Activated T-cell treated with anti-CD3 and anti-CD28 coated beads, Interleukin-2, amount 50 U/mL, for 48 hours (primary cell): ENCODE measurements around the gene NEUROD4.
A peak's percentile ranks its signal among the peaks of the same experiment; 100 is the strongest.

ENCODE experiments used
- DNase-seq, 2 experiments: peaks; one replicate each; pipeline ENCODE4 v3.0.0-alpha.2; 2020

The NEUROD4 gene

GRCh38 chr12:54998958-54999510, 20.7 kb upstream of the NEUROD4 start:
- no peak for DNase-seq

GRCh38 chr12:55001198-55001868, 18.4 kb upstream of the NEUROD4 start:
- DNase-seq, result no peak

GRCh38 chr12:55002355-55002754, 17.4 kb upstream of the NEUROD4 start:
- no peak for DNase-seq

GRCh38 chr12:55008944-55009585, 10.7 kb upstream of the NEUROD4 start:
- no peak for DNase-seq

- DNase-seq, result no peak
Measured at GRCh38 chr12:55017416-55017925, 2.3 kb upstream of the NEUROD4 start.

- DNase-seq, result no peak
Measured at GRCh38 chr12:55024575-55024974, 4.8 kb downstream of the NEUROD4 start.

GRCh38 chr12:55025508-55025907, 5.7 kb downstream of the NEUROD4 start:
- no peak for DNase-seq

GRCh38 chr12:55034218-55034617, 14.4 kb downstream of the NEUROD4 start:
- no peak for DNase-seq

- no peak for DNase-seq
Measured at GRCh38 chr12:55036326-55037115, 16.7 kb downstream of the NEUROD4 start.

GRCh38 chr12:55037351-55037987, 17.7 kb downstream of the NEUROD4 start:
- no peak for DNase-seq

- DNase-seq, result no peak
Measured at GRCh38 chr12:55039395-55040354, 19.9 kb downstream of the NEUROD4 start.

- DNase-seq, result no peak
Measured at GRCh38 chr12:55041345-55042055, 21.7 kb downstream of the NEUROD4 start.

GRCh38 chr12:55043542-55043941, 23.8 kb downstream of the NEUROD4 start:
- no peak for DNase-seq

- no peak for DNase-seq
Measured at GRCh38 chr12:55044135-55044534, 24.4 kb downstream of the NEUROD4 start.

GRCh38 chr12:55049676-55050075, 29.9 kb downstream of the NEUROD4 start:
- no peak for DNase-seq

GRCh38 chr12:55051197-55051947, 31.6 kb downstream of the NEUROD4 start:
- DNase-seq, result no peak

- DNase-seq, result no peak
Measured at GRCh38 chr12:55057481-55057880, 37.7 kb downstream of the NEUROD4 start.

- no peak for DNase-seq
Measured at GRCh38 chr12:55058082-55058481, 38.3 kb downstream of the NEUROD4 start.

GRCh38 chr12:55058776-55059175, 39.0 kb downstream of the NEUROD4 start:
- no peak for DNase-seq

GRCh38 chr12:55060470-55060869, 40.7 kb downstream of the NEUROD4 start:
- peak; percentile 56 to 63 for DNase-seq
